Activated CD4-positive, CD25-positive, alpha-beta regulatory T cell (primary cell): ENCODE results near the gene DNAH8.
"Not testable (repeated sequence)": the region's sequence is repeated elsewhere in the genome, so short reads cannot be mapped to it uniquely, and the experiment has no call there.

Source experiments
- DNase-seq, 4 experiments: peaks; one replicate each; lab custom pipeline; 2025; lab: John Stamatoyannopoulos, UW

DNAH8 gene

DNA sequence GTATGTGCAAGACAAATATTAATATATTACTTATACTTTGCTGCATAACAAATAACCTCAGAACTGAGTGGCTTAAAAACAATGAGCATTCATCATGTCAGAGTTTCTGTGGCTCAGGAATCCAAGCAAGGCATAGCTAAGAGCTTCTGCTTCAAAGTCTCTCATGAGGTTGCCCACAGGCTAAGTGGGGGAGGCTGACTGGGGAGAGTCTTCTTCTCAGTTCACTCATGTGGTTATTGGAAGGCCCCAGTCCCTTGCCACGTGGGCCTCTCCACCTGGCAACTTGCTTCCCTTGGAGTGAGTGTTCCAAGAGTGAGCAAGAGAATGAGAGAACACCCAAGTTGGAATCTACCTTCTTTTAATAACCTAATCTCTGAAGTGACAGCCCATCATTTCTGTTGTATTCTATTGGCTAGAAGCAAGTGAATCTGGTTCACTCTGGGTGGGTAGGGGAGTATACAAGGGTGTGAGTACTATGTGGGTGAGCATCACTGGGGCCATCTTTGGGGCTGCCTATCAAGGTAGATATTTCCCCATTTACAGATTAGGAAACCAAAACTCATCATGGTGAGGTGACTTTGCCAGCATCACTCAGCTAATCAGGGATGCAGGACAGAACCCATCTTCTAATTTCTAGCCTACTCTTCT, 36.0 kb downstream of the DNAH8 start:
- DNase-seq, result no peak

DNA sequence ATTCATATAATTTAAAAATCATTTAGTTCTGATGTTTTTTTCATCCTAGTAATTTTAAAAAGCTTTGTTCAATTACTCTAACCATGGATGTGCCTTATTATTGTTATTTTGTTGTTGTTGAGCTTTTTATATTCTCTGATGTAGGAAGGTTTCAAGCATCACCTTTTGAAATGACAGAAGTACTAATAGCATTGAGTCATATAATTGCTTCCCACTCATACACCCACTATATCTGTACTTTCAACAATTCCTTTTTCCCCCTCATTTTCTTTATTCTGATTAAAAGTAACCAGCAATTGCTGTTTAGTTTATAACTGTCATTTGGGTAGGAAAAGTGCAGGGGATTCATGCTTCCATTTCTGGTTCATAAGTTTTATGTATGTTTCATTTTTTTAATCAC, 38.6 kb downstream of the DNAH8 start:
- no peak for DNase-seq

DNA sequence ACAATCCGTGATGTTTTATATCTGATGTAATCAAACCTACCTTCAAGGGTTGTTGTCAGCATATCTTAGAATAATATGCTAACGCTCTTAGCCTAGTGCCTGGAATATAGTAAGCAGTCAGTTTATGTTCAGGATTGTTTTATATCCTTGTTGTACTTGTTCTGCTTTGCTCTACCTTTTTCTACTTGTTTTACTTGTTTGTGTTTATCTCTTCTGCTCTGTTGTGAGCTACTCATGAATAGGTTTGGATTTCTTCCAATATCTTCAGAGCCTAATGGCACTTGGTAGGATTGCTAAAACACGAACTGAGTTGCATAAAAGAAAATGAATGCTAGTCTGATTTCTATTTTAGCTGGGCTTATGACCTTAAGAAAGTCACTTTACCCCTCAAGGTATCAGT, 40.1 kb downstream of the DNAH8 start:
- DNase-seq, result no peak

DNA sequence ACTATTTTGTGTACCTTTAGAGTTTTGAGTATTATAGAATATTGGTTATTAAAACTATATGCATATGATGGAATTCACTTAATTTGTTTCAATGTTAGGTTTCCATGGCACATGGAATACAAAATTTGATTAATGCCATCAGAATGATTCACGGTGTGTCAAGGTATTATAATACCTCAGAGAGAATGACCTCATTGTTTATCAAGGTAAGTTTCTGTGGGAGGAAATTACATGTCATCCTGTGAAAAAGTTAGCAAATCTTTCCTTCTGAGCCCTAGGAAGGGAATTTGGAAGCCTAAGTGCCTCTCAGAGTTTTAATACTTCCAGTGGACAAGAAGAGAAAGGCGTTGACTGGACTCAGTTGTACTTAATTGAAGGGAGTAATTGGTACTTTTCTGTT, 40.8 kb downstream of the DNAH8 start:
- DNase-seq, result no peak

DNA sequence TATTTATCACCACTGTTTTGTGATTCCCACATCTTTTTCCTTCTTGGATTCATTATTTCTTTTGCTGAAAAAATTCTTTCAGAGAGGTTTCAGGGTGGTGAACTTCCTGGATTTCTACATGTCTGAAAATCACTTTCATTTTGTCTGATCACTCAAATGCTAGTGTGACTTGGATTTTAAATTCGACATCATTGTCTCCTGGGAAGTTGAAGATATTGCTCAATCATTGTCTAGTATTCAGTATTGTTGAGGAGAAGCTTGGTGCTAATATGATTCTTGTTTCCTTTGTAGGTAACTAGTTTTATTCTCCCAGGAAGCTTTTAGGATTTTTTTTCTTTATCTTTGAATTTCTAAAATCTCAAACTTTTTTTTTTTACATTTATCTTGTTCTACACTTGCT, 45.0 kb downstream of the DNAH8 start:
- no peak for DNase-seq

DNA sequence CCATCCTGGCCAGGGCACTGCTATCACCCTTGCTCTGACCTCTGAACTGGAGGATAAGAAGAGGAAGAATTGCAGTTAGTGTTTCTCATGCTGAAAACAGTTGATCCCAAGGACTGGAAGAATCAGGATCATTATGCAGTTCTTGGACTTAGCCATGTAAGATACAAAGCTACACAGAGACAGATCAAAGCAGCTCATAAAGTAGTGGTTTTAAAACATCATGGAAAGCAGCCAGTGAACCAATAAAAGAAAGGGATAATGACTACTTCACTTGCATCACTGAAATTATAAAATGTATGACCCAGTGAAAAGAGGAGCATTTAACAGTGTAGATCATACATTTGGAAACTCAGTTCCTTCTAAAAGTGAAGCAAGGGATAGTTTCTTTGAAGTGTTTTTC, 47.7 kb downstream of the DNAH8 start:
- DNase-seq, result no peak

DNA sequence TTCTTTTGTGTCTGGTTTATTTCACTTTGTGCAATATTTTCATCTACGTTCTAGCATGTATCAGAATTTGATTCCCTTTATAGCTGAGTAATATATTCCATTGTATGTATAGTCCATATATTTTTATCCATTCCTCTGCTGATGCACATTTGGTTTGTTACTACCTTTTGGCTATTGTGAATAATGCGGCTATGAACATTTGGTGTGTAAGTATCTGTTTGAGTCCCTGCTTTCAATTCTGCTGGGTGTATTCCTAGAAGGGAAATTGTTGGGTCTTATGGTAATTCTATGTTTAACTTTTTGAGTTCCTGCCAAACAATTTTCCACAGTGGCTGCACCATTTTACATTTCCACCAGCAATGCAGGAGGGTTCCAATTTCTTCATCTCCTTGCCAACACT, 52.4 kb downstream of the DNAH8 start:
- no peak for DNase-seq

DNA sequence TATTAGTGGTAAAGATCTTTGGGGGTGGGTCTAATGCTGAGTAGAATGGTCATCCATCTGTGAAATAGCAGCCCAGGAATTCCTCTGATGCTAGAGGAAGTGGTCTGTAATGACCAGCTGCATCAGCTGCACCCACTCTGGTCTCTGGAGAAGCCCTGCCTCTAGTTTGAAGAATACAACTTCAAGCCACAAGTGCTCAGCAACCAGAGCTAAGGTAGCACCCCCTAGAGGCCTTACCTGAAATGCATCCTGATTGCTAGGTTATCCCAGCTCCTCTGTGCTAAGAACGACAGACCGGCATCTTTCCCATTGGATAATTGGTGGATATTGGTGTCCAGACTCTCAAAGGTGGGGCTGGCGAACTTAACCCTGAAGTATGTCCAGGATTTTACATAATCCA, 58.2 kb downstream of the DNAH8 start:
- no peak for DNase-seq

DNA sequence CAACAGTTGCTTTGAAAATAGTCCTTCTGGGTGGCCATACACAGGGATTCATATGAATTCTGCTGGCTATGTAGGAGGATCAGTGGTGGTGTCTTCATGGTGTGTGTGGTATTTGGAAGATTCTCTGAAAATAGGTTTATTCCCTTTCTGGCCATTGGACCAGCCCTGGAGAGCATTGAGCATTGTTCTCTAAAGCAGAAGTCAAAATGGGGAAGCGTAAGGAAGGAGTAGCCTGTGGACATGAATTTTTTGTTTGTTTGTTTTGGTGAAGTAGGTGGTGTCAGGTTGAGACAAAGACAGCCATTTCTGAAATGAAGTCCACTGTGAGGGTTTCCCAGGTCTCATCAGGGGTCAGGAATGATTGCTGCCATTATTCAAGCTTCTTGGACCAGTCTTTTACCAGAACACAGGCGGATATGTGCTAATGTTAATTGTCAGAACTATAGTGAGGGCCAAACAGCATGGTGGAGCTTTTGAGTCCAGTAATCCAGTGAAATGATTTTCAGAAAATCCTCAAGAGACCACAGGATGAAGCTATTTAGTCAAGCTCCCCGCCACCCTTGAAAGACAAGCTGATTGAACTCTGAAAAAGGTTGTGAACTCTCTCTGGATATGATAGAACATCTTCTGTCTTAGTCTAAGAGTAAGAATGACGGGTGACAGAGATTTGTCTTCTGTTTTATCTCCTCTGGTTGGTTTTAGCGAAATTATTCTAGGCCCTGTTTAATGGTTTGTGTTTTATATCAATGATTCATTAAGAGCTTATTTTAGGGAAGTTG, 60.0 kb downstream of the DNAH8 start:
- no peak for DNase-seq

DNA sequence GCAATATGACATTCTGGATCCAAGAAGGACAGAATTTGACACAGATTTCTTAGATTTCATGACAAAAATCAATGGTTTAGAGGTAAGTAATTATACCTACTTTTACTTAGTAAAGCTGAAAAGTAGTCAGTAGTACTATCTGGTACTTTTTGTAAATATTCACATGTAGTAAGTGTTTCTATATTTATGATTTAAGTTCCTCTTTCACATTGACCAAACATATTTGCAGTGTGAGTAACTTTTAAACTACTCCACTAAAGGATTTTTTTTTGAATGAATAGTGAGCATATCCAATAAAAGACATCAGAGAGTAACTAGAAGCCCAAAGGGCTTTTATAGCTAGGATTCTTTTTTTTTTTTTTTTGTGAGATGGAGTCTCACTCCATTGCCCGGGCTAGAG, 60.8 kb downstream of the DNAH8 start:
- DNase-seq, result no peak

DNA sequence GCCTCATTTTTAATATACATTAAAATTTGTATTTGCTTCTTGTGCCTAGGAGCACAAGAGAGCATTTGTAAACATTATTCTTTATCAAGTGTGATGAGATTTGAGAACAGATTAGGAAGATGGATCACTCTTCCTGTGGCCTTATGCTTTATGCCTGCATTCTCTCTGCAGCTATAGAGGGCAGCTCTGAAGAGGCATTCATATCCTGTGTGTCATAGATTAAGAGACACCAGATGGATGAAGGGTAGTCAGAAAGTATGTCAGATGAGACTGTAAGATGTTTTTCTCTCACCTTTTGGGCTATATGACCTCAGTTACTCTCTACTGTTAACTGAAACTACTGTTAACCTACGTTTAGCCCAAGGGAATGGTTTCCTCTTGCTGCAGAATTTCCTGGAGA, 61.4 kb downstream of the DNAH8 start:
- DNase-seq, result no peak

DNA sequence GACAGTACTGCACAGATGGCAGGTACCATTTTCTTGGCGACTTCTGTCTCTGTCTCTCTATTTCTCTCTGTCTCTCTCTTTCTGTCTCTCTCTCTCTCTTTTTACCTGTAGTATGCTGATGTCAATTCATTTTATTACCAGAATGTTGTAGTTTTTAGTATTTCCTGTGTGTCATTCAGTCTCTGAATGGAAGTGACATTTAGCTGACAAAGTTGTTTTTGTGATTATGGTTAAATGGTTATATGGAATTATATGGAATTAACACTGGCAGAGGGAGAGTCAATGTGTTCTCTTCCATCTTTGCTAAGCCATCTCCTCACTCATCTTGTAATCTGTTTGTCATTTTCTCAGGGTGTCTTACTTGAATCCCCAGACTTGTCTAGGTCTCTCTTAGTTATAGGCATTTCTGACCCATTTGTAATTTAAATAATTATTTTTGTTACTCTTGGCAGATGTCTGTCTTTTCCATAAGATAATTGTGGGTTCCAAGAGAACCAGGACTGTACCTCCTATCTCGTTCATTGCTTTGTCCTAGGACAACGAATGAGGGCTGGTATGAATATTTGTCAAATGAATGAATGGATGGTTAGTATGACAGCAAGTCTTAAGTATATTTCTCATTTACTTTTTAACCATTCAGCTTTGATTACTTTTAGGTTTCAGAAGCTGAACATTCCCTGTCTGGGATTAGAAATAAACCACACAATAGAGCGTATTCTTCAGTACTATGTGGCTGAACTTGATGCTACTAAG, 64.4 kb downstream of the DNAH8 start:
- no peak for DNase-seq

DNA sequence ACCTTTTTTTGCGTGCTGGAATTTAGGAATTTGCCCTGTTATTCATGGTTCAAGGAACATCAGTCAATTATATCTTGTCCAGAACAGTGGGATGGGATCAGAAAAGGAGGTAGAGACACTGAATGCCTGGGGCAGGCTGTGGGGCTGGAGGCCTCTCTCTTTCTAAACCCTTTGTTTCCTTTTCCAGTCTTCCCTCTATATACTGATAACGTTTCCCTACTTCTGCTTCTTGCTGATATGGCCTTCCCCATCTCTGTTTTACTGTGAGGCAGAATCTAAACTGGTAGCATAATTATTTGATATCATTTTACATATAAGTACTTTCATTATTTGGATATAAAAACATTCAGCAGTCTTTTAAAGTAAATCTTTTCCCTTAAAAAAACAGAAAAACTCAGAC, 67.5 kb downstream of the DNAH8 start:
- no peak for DNase-seq

DNA sequence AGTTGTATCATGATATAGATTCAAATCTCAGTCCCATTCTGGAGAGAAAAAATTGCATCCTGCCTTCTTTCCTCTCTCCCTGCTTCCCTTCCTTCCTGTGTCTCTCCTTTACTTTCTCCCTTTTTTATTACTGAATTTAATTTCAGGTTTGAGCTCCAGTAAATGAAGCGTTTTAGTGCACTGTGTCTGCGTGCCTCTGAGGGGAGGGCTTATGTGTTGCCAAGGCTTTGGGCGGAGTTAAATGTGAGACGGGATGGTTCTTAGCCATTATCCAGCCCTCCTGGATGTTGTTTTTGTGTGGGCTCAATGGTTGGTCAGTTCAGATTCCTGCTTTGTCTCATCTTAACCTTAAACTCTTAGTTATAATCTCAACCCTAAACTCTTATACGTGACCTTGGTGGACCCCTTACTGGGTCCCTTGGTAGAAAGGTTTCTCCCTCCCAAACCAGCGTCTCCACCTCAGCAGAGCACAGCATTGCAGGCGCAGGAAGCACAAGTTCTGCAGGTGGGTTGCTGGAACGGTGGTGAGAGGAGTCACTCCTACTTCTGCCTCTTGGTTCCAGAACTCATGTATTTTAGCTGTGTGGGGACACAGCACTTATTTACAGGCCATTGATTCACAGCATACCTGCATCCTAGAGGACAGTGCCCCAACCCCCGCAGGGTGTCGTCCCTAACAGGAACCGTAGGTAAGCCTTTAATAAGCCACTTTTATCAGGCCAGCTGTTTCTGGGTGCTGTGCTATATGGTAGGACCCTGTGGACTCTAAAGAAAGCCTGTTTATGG, 68.5 kb downstream of the DNAH8 start:
- DNase-seq, result no peak

DNA sequence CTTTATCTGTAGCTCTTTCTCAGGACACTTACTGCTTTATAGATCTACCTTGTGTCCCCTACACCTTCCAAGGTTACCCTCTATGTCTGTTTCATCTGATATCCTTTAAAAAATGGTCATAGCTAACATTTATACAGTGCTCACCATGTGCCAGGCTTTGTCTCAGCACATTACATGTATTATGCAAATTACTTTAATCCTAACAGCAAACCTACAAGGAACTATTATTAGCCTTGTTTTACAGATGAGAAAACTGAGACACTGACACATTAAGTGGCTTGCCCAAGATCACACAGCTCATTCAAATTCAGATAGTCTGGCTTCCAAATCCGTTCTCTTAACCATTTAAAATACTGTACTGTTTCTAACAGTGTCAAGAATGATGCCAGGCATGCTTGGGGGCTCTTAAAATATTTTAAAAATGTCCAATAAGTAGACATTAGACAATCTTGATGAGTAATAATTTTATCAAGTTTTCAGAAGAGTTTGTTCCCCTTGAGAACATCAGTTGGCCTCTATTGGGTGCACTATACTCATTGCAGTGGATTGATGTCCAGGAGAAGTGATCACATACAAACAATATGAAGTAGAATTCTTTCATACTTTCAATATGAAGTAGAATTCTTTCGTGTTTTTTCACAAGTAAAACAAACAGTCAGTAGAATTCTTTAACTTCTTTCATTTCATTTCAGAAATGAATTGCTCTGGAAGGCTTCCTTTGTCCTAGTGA, 69.6 kb downstream of the DNAH8 start:
- no peak for DNase-seq

DNA sequence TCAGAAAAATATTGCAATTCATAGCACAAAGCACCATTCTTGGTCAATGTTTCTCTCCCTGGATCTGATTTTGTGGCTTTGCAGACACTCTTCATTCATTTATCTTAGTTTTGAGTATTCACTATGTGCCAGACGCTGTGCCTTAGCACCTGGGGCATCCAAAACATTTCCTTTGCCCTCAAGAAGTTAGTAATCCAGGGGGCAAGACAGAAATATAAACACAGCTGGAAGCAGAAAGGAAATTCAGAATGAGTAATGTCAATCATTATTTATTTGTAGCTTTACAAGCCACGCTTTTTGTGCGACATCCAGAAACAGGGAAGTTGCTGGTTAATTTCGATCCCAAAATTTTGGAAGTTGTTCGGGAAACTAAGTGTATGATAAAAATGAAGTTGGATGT, 71.4 kb downstream of the DNAH8 start:
- DNase-seq, result no peak

DNA sequence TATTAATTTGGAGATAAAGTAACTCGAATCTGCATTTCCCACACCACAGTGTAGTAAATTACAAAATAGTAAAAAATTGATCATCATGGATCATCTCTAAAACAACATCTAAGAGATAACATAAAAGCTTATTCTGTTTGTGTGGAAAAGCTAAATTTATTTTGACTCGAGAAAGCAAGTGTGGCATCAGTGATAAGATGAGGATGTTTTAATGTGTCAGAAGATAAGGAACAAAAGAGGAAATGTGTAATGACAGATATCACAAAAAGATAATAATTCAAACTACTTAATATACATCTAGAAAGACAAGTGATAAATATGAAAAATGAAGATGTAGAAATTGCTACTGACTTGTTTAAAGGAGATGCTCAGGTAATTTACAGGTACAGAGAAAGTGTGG, 74.1 kb downstream of the DNAH8 start:
- DNase-seq, result no peak

DNA sequence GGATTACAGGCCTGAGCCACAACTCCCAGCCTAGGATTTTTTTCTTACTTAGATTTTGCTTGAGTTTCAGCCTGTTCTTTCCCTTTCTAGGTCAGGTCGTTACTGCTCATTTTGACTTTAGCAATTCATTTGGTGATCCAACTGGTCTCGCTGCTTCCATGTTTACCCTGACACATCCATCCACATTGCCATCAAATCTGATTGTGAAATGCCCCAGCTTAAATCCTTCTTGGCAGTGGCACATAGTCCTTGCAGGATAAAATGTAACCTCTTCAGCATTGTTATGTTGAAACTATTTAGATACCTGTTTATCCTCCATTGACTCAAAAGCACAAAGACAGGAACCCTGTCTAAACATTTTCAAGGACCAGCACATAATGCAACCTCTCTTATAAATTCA, 77.2 kb downstream of the DNAH8 start:
- no peak for DNase-seq

DNA sequence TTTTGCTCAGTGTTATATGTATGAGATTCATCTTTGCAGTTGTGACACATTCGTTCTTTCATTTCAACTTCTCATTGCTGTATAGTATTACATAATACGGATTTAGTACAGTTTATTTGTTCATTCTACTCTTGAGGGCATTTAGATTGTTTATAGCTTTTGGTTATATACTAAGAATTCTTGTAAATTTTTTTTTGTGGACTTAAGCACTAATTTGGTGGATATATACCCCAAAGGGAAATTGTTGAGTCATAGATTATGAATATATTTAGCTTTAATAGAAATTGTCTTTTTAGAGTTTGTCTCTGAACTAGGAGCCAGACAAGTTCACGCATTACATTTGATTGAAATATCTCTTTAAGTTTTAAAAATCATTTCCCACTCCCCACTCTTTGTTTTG, 79.6 kb downstream of the DNAH8 start:
- DNase-seq, result no peak

DNA sequence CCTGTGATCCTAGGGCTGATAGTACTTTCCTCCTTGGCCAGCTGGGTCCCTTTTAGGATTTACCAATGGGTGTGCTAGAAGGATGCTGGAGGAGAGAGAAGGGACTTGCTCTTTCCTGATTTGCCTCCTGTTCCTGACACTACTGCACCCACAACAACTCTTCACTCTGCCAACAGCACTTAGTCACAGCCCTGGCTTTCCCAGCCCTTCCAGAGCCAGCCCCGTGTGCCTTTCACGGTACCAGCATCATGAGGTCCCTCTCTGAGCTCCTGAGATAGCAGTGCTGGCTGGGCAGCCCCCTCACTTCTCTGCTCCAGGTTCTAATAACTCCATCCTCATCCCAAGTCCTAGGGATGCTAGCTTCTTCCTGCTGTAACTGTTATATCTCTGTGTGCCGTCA, 80.9 kb downstream of the DNAH8 start:
- no peak for DNase-seq

DNA sequence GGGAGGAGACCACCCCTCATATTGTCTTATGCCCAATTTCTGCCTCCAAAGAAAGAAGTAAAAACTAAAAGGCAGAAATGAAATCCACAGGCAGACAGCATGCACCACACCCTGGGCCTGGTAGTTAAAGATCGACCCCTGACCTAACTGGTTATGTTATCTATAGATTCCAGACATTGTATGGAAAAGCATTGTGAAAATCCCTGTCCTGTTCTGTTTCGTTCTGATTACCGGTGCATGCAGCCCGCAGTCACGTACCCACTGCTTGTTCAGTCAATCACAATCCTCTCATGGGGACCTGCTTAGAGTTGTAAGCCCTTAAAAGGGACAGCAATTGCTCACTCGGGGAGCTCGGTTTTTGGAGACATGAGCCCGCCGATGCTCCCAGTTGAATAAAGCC, 81.3 kb downstream of the DNAH8 start:
- DNase-seq, result not testable (repeated sequence)

DNA sequence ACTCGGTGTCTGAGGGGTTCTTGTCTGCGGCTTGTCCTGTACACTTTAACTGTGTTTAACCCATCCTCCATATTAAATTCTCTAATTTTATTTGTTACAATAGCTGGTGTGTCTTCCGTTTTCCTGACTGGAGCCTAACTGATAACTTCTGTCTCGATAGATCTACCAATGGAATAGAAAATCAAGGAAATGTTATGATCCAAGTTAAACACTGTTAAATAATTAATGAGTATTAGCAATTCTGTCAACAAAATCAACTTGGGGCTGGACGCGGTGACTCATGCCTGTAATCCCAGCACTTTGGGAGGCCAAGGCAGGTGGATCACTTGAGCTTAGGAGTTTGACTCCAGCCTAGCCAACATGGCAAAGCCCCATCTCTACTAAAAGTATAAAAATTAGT, 81.7 kb downstream of the DNAH8 start:
- no peak for DNase-seq
